Suppressor macrophage treated with lipopolysaccharide for 4 hours (primary cell): ENCODE data around the gene CEP295NL.
"Not testable (repeated sequence)": the region's sequence is repeated elsewhere in the genome, so short reads cannot be mapped to it uniquely, and the experiment has no call there.

Source experiments
- DNase-seq: peaks from one replicate; pipeline ENCODE4 v3.0.0-alpha.2; 2020

The CEP295NL gene

GRCh38 chr17:78884876-78885667 is 17.9 kb downstream of the CEP295NL start:
- DNase-seq: no peak

DNA sequence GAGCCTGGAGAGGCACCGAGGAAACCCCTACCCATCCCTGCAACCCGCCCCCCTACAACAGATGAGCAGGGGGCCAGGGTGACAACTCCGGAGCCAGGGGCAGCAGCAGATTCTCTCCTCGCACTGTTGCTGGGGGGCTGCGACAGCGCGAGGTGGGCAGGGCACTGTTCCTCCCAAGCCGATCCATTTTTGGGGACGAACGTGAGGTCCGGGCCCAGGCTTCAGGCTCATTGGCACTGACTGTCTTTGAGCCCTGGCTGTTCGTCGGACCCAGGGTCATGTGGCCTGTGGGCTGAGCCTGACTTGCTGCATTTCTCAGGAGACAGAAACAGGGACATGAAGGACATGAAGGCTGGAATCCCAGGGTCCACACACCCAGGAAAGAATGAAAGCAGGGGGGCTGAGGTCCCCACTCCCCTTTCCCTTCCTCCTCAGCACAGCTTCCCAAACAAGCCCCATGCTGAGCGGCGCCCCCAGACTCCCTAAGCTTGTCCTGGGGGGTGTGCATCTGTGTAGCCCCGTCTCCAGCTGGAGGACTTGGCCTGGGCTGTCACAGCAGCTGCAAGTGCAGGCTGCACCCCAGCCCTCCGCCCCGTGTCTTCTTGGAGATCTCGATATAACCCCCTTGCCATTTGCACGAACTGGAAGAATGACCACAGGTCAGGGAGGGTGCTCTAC is 18.7 kb downstream of the CEP295NL start:
- DNase-seq: no peak

GRCh38 chr17:78883533-78884131 is 19.4 kb downstream of the CEP295NL start:
- peak; percentile 74 for DNase-seq

DNA sequence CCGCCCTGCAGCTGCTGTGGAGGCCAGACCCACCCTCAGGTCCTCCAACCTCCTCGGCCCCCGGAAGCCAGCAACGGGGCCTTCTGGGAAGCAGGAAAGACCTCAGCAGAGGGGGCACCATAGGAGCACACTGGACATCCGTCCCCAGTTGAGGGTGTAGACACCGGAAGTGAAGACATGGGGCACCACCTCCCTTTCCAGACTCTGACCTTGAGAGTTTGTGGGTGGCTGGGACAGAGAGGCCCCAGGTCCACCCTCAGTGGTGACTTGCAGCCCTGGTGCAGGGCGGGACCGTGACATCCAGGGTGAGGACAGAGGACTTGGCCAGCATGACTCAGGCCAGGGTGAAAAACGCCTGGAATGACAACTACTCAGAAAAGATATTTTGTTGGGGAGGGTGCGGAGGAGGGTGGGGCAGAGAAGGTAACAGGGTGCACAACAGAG is 19.9 kb downstream of the CEP295NL start:
- peak; percentile 88 for DNase-seq

DNA sequence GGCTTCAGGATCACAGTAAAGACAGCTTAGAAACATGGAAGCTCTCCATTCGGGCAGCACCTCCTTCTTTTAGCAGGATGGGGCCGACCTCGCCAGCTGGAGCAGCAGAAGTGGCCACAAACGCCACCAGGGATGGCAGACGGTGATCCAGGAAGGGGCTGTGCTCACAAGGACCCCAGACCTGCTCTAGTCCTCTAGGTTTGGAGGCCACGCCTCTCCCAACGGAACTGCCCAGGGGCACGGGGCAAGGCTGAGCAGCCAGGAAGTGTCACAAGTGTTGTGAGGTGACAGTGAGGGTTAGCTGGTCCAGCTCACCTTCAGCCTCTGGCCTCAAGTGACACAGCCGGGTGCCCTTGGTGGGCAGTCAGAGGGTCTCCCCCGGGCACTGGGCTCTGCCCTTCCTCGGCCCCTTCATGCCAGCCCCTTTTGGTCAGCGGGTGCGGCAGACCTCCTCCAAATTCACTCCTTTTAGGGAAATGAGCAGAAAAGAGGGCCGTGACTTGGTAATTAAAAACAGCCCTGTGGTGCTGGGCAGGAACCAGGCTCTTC is 20.4 kb downstream of the CEP295NL start:
- DNase-seq: peak; percentile 30

GRCh38 chr17:78879635-78880186 is 23.3 kb downstream of the CEP295NL start:
- DNase-seq: peak; percentile 62

DNA sequence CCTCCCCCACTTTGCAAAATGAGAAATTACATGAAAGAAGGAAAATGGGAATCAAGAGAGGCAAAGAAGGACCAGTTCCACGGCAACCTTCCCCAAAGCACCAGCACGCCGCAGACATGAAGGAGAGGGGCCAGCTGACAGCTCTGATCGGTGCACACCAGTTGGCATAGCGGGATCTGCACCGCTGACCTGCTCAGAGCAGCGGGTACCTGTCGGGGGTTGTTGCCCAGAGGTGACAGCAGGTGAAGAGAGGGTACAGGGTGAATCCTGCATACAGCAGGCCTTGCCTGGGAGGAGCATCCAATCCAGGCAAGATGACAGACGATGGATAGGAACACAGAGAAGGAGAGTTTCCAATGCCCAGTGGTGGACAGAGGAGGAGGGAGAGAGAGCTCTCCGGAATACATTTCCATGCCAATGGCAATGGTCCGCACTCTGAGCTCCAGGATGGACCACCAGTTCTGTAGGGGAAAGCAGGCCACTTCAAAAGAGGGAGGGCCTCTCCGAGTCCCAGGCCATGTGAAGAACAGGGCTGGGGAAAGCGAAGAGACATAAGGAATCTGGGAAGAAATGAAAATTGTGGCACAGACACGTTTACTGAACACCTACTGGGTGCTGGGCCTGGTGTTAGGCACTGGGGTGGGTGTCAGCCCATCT is 24.0 kb downstream of the CEP295NL start:
- no peak for DNase-seq

GRCh38 chr17:78878261-78878660 is 24.7 kb downstream of the CEP295NL start:
- DNase-seq: no peak

GRCh38 chr17:78876954-78877517 is 26.0 kb downstream of the CEP295NL start:
- not testable (repeated sequence) for DNase-seq

GRCh38 chr17:78876094-78876597 is 26.9 kb downstream of the CEP295NL start:
- no peak for DNase-seq

GRCh38 chr17:78875363-78876093 is 27.5 kb downstream of the CEP295NL start:
- peak; percentile 48 for DNase-seq

DNA sequence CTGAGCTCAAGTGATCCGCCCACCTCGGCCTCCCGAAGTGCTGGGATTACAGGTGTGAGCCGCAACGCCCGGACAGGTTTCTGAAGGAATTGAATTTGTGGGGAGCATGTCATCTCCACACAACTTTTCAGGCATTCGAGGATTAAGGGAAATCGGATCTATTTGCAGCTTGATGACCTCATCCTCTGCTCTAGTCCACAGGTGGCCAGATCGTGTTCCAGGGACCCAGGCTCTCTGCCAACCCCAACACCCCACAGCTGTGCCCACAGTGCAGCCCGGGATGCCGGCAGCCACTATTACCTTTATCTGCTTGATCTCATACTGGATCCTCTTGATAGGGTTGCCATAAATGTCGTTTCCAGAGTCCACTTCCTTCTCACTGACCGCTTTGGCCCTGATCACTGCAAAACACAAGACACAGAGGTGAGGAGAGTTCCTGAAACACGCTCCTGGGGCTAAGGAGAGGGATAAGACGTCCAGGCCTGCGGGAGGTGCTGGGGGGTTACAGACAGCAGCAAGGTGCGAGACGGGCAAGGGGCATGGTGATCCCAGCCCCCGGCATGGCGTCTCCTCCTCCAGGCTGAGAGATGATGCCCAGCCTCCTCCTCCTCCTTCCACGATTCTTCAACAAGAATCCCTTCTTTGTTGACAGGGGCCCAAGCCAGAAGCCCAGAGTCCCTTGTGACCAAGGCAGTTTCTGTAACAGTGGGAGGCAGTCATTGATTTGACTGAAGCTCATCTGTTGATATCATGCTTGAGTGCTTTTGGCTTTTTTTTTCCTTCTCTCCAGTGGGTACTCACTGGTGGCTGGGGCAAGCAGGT is 29.3 kb downstream of the CEP295NL start:
- no peak for DNase-seq

GRCh38 chr17:78872486-78872885 is 30.5 kb downstream of the CEP295NL start:
- peak; percentile 84 for DNase-seq

GRCh38 chr17:78870621-78871020 is 32.4 kb downstream of the CEP295NL start:
- no peak for DNase-seq

GRCh38 chr17:78868391-78868790 is 34.6 kb downstream of the CEP295NL start:
- DNase-seq: peak; percentile 28

DNA sequence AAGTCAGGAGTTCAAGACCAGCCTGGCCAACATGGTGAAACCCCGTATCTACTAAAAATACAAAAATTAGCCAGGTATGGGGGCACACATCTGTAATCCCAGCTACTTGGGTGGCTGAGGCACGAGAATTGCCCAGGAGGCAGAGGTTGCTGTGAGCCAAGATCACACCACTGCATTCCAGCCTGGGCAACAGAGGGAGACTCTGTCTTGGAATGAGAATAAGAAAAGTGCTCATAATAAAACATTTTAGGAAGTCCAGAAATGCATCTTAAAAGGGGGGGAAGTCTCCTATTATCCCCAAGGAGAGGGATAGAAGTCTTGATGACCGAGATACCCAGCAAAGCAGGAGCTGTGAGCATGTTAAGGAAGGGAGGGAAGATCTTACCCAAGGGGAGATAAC is 36.0 kb downstream of the CEP295NL start:
- DNase-seq: not testable (repeated sequence)

DNA sequence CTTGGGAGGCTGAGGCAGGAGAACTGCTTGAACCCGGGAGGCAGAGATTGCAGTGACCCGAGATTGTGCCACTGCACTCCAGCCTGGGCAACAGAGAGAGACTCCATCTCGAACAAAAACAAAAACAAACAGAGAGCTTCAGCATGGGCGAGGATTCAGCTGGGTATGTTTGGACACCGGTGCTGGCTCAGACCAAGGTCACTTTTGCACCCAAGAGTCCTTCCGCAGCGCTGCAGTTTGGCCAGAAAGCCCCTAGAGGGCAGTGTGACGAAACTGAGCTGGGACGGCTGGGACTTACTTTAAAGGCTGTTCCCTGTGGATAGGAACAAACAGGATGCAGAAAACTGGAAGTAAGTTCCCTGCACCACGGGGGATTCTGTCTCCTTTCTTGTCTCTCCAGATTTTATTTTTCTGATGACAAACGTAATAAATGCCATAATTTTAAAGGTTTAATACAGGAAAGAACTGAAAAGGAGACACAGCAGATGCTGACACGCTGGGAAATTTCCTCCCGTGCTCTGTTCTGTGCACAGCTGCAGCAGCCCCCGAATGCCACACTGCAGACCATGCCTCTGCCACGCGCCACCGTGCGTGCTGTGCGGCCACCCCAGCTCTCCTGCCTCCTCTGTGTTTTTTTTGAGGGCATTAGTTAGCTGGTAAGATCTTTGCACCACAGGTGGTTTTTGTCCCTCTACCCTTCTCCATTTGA is 37.2 kb downstream of the CEP295NL start:
- DNase-seq: peak; percentile 87

GRCh38 chr17:78864117-78864516 is 38.9 kb downstream of the CEP295NL start:
- no peak for DNase-seq
